B cell (primary cell): ENCODE results near the gene KRR1. TPM values are rescaled to one million over a fixed set of nuclear protein-coding genes. Genes with fewer than 3 reads are reported as not detected.

Experiments used
- ATAC-seq: fragments of 200-7000 bp; cut with Tn5 transposase; one replicate; pipeline ENCODE4 v1.10.0; 2021; ENCODE audit warnings: low read depth, mild to moderate bottlenecking, moderate number of reproducible peaks, moderate library complexity
- CTCF ChIA-PET: fragments of 350-600 bp; sonication (Branson Sonifier 250); formaldehyde crosslinking; loops from one replicate; lab custom pipeline; 2021; ENCODE audit warnings: antibody characterized with exemption, inconsistent platforms; lab: Charles Lee
- POLR2A ChIA-PET: fragments of 350-600 bp; sonication (Branson Sonifier 250); formaldehyde crosslinking; loops from one replicate; lab custom pipeline; 2021; ENCODE audit warnings: antibody characterized with exemption; lab: Charles Lee
- DNase-seq: peaks from one replicate; pipeline ENCODE4 v3.0.0; 2013
- H2AFZ ChIP-seq: 2 replicates; pipeline ENCODE4 v1.6.1; 2012; ENCODE audit warnings: mild to moderate bottlenecking, low read depth, low read length; ENCODE audit not compliant: insufficient read depth, poor library complexity, severe bottlenecking
- H3K27ac ChIP-seq, 2 donors: 1 replicate in 1 of 2; 2 replicates in 1 of 2; pipeline ENCODE4 v1.5.1; 2012 to 2013; ENCODE audit warnings: low read length in 2 of 2, mild to moderate bottlenecking in 2 of 2, moderate library complexity in 1 of 2
- H3K27me3 ChIP-seq, 4 experiments: fragments of 200-600 bp in 1 of 4; sonication (generic) in 1 of 4; replicated peaks in 1 of 4; 1 replicate in 2 of 4; 2 replicates in 2 of 4; pipeline versions ENCODE4 v1.6.1 to v1.7.0; 2013 to 2016; ENCODE audit warnings: low read length in 3 of 4, mild to moderate bottlenecking in 2 of 4, mixed read lengths in 1 of 4, moderate library complexity in 1 of 4; ENCODE audit not compliant: insufficient read depth in 4 of 4, control insufficient read depth in 3 of 4; ENCODE audit errors: control extremely low read depth in 1 of 4
- H3K36me3 ChIP-seq, 2 experiments: replicated peaks in 1 of 2; 1 replicate in 1 of 2; 2 replicates in 1 of 2; pipeline versions ENCODE4 v1.6.1 to v1.7.1; 2013; ENCODE audit warnings: low read length in 1 of 2; ENCODE audit not compliant: insufficient read depth in 2 of 2, control insufficient read depth in 1 of 2; ENCODE audit errors: control extremely low read depth in 1 of 2, extremely low read depth in 1 of 2
- H3K4me1 ChIP-seq, 2 donors: fragments of 200-600 bp in 1 of 2; sonication (generic) in 1 of 2; 1 replicate in 1 of 2; 2 replicates in 1 of 2; pipeline versions ENCODE4 v1.5.1 to v1.6.1; 2013 to 2017; ENCODE audit warnings: low read length in 2 of 2; ENCODE audit not compliant: control insufficient read depth in 2 of 2, insufficient read depth in 2 of 2
- H3K4me2 ChIP-seq: replicated peaks from 2 replicates; pipeline ENCODE3; 2012; ENCODE audit warnings: mild to moderate bottlenecking, low read depth, low read length; ENCODE audit not compliant: poor library complexity, severe bottlenecking
- H3K4me3 ChIP-seq, 5 experiments: fragments of 200-600 bp in 1 of 5; sonication (generic) in 1 of 5; 1 replicate in 3 of 5; 2 replicates in 2 of 5; pipeline versions ENCODE4 v1.5.1 to v1.7.0; 2011 to 2016; ENCODE audit warnings: low read length in 4 of 5, mild to moderate bottlenecking in 4 of 5, low read depth in 2 of 5, control low read depth in 1 of 5, moderate library complexity in 1 of 5; ENCODE audit not compliant: insufficient read depth in 1 of 5; ENCODE audit errors: control extremely low read depth in 1 of 5, extremely low read depth in 1 of 5
- H3K79me2 ChIP-seq: fragments of 200-600 bp; sonication (generic); one replicate; pipeline ENCODE4 v1.6.0; 2016; ENCODE audit warnings: low read length; ENCODE audit not compliant: control insufficient read depth, insufficient read depth
- H3K9ac ChIP-seq: fragments of 200-600 bp; sonication (generic); 2 replicates; pipeline ENCODE4 v1.6.1; 2017; ENCODE audit warnings: mild to moderate bottlenecking, low read length, moderate library complexity
- H3K9me3 ChIP-seq, 3 donors: one replicate each; pipeline versions ENCODE4 v1.6.1 to v1.7.1; 2013; ENCODE audit warnings: low read length in 2 of 3; ENCODE audit not compliant: control insufficient read depth in 2 of 3, insufficient read depth in 1 of 3; ENCODE audit errors: control extremely low read depth in 1 of 3
- H4K20me1 ChIP-seq: 2 replicates; pipeline ENCODE4 v1.6.0; 2012; ENCODE audit warnings: mild to moderate bottlenecking, low read length; ENCODE audit not compliant: insufficient read depth, control insufficient read depth, poor library complexity, severe bottlenecking
- H3K27ac Mint-ChIP-seq: one replicate; pipeline ENCODE4 v1.8.0; 2021; ENCODE audit warnings: mixed read lengths
- H3K27me3 Mint-ChIP-seq: one replicate; pipeline ENCODE4 v1.8.0; 2021; ENCODE audit warnings: mixed read lengths
- H3K4me1 Mint-ChIP-seq: one replicate; pipeline ENCODE4 v1.8.0; 2021; ENCODE audit warnings: mixed read lengths
- H3K4me3 Mint-ChIP-seq: one replicate; pipeline ENCODE4 v1.8.0; 2021; ENCODE audit warnings: mixed read lengths
- H3K9me3 Mint-ChIP-seq: one replicate; pipeline ENCODE4 v1.8.0; 2022; ENCODE audit warnings: mixed read lengths; ENCODE audit not compliant: insufficient read depth
- EZH2 ChIP-seq: IDR thresholded peaks from 2 replicates; pipeline ENCODE4 v1.6.1; 2012; ENCODE audit warnings: borderline replicate concordance, low read depth, mild to moderate bottlenecking, moderate library complexity, low read length; ENCODE audit not compliant: insufficient read depth, poor library complexity, severe bottlenecking
- WGBS: methylation state at CpG from one replicate; pipeline ENCODE4 v1.1.5; 2013; ENCODE audit warnings: missing lambda C conversion rate; ENCODE audit not compliant: insufficient coverage; 5-methylcytosine and 5-hydroxymethylcytosine counted together
- intact Hi-C: fragments of 100-400 bp; cut with micrococcal nuclease; formaldehyde crosslinking; loops from one replicate; pipeline ENCODE4 v1.10.0; 2022
- polyA plus RNA-seq: library from polyadenylated mRNA; depleted of rRNA; stranded (reverse); fragments of >200 nt; gene quantifications from 2 replicates; pipeline ENCODE4 v1.2.3, GENCODE V29; 2012
- total RNA-seq, 2 donors: library from RNA; stranded (reverse); fragments of 120-200 nt in 1 of 2; gene quantifications; 1 replicate in 1 of 2; 2 replicates in 1 of 2; pipeline versions ENCODE4 v1.2.3 to v1.2.4, GENCODE V29; 2013 to 2022
- TF ChIP-seq, protein P1 (sequence below): fragments of 200-600 bp; IDR thresholded peaks from one replicate; pipeline ENCODE4 v1.8.0; 2022; ENCODE audit warnings: antibody characterized with exemption, mild to moderate bottlenecking

Gene KRR1
- total and polyA plus RNA-seq, 2 donors (not counting 1 experiment from before 2014, with no cell fraction given), result 16.3 to 87.7 TPM

DNA sequence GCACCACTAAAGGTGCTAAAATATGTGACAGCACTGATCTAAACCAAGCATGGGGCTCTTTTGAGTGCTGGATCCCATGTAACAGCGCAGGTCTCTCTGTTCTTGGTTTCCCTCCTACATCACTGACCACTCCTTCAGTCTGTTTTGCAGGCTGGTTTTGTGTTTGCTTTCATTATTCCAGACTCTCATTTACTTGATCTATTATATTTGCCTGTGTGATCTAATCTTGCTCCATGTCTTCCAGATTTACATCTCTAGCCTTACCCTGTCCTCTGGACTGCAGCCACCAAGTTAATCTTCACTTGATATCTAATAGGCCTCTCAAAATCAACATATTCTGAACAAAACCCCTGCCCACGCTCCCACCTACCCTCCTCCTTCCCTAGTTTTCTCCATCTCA is 22.2 kb downstream of the KRR1 start:
- H3K27me3 ChIP-seq, result no peaks in the 10 kb centered on the region
- ChIA-PET CTCF (interaction anchor here (0.7 to 2.5 kb wide), 15 partner anchors 8 to 154 kb away, joined by 3 to 22 read pairs (median 4); partner anchors contain the start of genes GLIPR1, GLIPR1L1, GLIPR1L2 and KRR1), POLR2A (no interaction called here)
- peaks cover 7 to 53% of the 10 kb centered on the region in 2 experiments for H3K36me3 ChIP-seq
- H3K27ac ChIP-seq, result peak overlapping the region in 1 of 2 donors; percentile 28
- DNase-seq, result no peak
- no peak overlapping the region for H2AFZ ChIP-seq
- peaks cover 69% of the 10 kb centered on the region for H3K79me2 ChIP-seq
- no peak overlapping the region for H3K9ac ChIP-seq
- WGBS, result 94% methylated on average over 1 of the region's 2 CpGs
- H3K9me3 Mint-ChIP-seq, result no peaks in the 10 kb centered on the region
- H3K4me2 ChIP-seq, result no peak overlapping the region
- TF ChIP-seq EZH2, result no peak
- TF ChIP-seq, protein P1, sequence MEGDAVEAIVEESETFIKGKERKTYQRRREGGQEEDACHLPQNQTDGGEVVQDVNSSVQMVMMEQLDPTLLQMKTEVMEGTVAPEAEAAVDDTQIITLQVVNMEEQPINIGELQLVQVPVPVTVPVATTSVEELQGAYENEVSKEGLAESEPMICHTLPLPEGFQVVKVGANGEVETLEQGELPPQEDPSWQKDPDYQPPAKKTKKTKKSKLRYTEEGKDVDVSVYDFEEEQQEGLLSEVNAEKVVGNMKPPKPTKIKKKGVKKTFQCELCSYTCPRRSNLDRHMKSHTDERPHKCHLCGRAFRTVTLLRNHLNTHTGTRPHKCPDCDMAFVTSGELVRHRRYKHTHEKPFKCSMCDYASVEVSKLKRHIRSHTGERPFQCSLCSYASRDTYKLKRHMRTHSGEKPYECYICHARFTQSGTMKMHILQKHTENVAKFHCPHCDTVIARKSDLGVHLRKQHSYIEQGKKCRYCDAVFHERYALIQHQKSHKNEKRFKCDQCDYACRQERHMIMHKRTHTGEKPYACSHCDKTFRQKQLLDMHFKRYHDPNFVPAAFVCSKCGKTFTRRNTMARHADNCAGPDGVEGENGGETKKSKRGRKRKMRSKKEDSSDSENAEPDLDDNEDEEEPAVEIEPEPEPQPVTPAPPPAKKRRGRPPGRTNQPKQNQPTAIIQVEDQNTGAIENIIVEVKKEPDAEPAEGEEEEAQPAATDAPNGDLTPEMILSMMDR, result no peak
- no peak overlapping the region for H3K4me3 Mint-ChIP-seq
- H3K27me3 Mint-ChIP-seq, result no peaks in the 10 kb centered on the region
- H3K9me3 ChIP-seq, result no peaks in the 10 kb centered on the region
- intact Hi-C loops, result loop anchor here (2.0 to 5.0 kb wide), 2 partner anchors 52 to 157 kb away; partner anchors contain the start of genes CAPS2 and GLIPR1L1
- H4K20me1 ChIP-seq, result peaks cover 16% of the 10 kb centered on the region
- H3K4me1 Mint-ChIP-seq, result peaks cover 53% of the 10 kb centered on the region
- ATAC-seq, result no peak
- H3K4me3 ChIP-seq, result no peak overlapping the region
- H3K4me1 ChIP-seq, result peaks cover 13 to 18% of the 10 kb centered on the region in 2 donors
- peak overlapping the region; percentile 5 for H3K27ac Mint-ChIP-seq

DNA sequence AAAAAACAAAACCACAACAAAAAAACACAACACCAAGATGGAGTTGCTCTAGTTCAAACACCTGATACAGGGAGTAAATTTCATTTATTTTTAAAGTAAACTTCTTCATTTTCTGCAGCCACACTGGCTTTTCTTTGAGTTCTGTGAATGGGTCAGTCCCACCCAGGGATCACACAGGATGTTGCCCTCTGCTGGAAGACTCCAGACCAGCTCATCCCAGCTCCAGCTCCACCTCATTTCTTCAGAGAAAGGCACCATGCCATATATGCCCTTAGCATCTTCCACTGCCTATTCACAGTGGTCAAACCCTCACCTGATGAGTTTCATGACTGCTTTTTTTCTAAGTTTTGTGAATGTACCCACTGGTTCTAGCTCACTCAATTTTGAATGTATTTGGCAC is 22.9 kb downstream of the KRR1 start:
- intact Hi-C loops, result loop anchor here (1.0 to 5.0 kb wide), 3 partner anchors 52 to 156 kb away; partner anchors contain the start of genes CAPS2, GLIPR1L1 and GLIPR1L2
- ATAC-seq (peak; percentile 63), DNase-seq (peak; percentile 48)
- peak overlapping the region; percentile 7 for H3K27ac Mint-ChIP-seq
- H2AFZ ChIP-seq, result no peak overlapping the region
- no peak overlapping the region for H3K4me3 Mint-ChIP-seq
- no peaks in the 10 kb centered on the region for H3K9me3 Mint-ChIP-seq
- peaks cover 19 to 24% of the 10 kb centered on the region in 2 donors for H3K4me1 ChIP-seq
- no peak for TF ChIP-seq EZH2
- TF ChIP-seq, protein P1, result peak; percentile 11
- H3K4me2 ChIP-seq, result no peak overlapping the region
- H3K27ac ChIP-seq, result peak overlapping the region in 1 of 2 donors; percentile 28
- no peak overlapping the region for H3K9ac ChIP-seq
- H3K79me2 ChIP-seq, result peaks cover 73% of the 10 kb centered on the region
- CTCF ChIA-PET, result interaction anchor here (0.7 to 2.5 kb wide), 15 partner anchors 9 to 154 kb away, joined by 3 to 22 read pairs (median 4); partner anchors contain the start of genes GLIPR1, GLIPR1L1, GLIPR1L2 and KRR1
- POLR2A ChIA-PET, result no interaction called here
- H3K4me3 ChIP-seq, result no peak overlapping the region
- no peaks in the 10 kb centered on the region for H3K27me3 Mint-ChIP-seq
- no peaks in the 10 kb centered on the region for H3K27me3 ChIP-seq
- H3K4me1 Mint-ChIP-seq, result peaks cover 54% of the 10 kb centered on the region
- no peaks in the 10 kb centered on the region for H3K9me3 ChIP-seq
- H4K20me1 ChIP-seq, result peaks cover 11% of the 10 kb centered on the region
- peaks cover 8 to 56% of the 10 kb centered on the region in 2 experiments for H3K36me3 ChIP-seq
